K562 (cell line): ENCODE data around the gene MC2R. TPM values are rescaled to one million over a fixed set of nuclear protein-coding genes. Genes with fewer than 3 reads are reported as not detected.

Source experiments
- ATAC-seq: fragments of 200-7000 bp; cut with Tn5 transposase; 3 replicates; pipeline ENCODE4 v1.9.1; 2020; ENCODE audit warnings: moderate library complexity
- BruUV-seq: library from RNA; stranded (reverse); fragments of 400-500 nt; replicated peaks from 2 replicates; lab custom pipeline; 2021; lab: Mats Ljungman, UMichigan
- CTCF ChIA-PET: fragments of 300-600 bp; formaldehyde crosslinking; extraction: SDS; loops from one replicate; lab custom pipeline; 2021; ENCODE audit warnings: low intra/inter-chr PET ratio; lab: Yijun Ruan, JAX
- POLR2A ChIA-PET: fragments of 300-600, 350-650 bp; sonication (Branson Sonifier 250); formaldehyde crosslinking; extraction: SDS; loops from one replicate; lab custom pipeline; 2021; ENCODE audit warnings: antibody characterized with exemption, inconsistent platforms; lab: Yijun Ruan, JAX
- DNase-seq, 4 experiments: peaks; one replicate each; pipeline versions ENCODE4 v3.0.0 to v3.0.0-alpha.2; 2011 to 2018; ENCODE audit warnings: low spot score in 3 of 4, mixed read lengths in 3 of 4; ENCODE audit errors: extremely low read depth in 1 of 4
- FAIRE-seq: peaks from 2 replicates; lab custom pipeline; 2011; peaks lifted over from hg19 to GRCh38; lab: Jason Lieb, UNC
- H2AFZ ChIP-seq: 2 replicates; pipeline ENCODE4 v1.6.0; 2011; ENCODE audit warnings: low read depth, low read length, control low read depth, inconsistent platforms
- H3K27ac ChIP-seq: fragments of 200-600 bp; 3 replicates; pipeline ENCODE4 v1.8.0; 2011; ENCODE audit warnings: low read depth, mild to moderate bottlenecking, control low read depth, inconsistent platforms, low read length, moderate library complexity, mixed read lengths; ENCODE audit errors: extremely low read depth
- H3K27me3 ChIP-seq, 2 experiments: fragments of 300-600 bp in 1 of 2; 2 replicates in 1 of 2; 3 replicates in 1 of 2; pipeline versions ENCODE4 v1.6.0 to v1.8.0; 2011; ENCODE audit warnings: inconsistent platforms in 2 of 2, low read length in 2 of 2, mild to moderate bottlenecking in 1 of 2, mixed read lengths in 1 of 2, moderate library complexity in 1 of 2; ENCODE audit not compliant: control insufficient read depth in 2 of 2, insufficient read depth in 2 of 2
- H3K36me3 ChIP-seq: fragments of 300-600 bp; 3 replicates; pipeline ENCODE4 v1.8.0; 2011; ENCODE audit warnings: mild to moderate bottlenecking, low read length, inconsistent platforms; ENCODE audit not compliant: control insufficient read depth, insufficient read depth
- H3K4me1 ChIP-seq, 2 experiments: fragments of 200-600 bp in 1 of 2; replicated peaks in 1 of 2; 2 replicates in 1 of 2; 3 replicates in 1 of 2; pipeline versions ENCODE4 v1.5.1 to v1.8.0; 2011; ENCODE audit warnings: inconsistent platforms in 2 of 2, low read length in 2 of 2, mild to moderate bottlenecking in 1 of 2, mixed read lengths in 1 of 2, moderate library complexity in 1 of 2; ENCODE audit not compliant: control insufficient read depth in 2 of 2, insufficient read depth in 2 of 2
- H3K4me2 ChIP-seq: 2 replicates; pipeline ENCODE4 v1.6.1; 2011; ENCODE audit warnings: low read length, control low read depth, inconsistent platforms, mixed read lengths; ENCODE audit not compliant: insufficient read depth
- H3K4me3 ChIP-seq: fragments of 200-600 bp; sonication (generic), shearing (Covaris generic); 2 replicates; pipeline ENCODE4 v1.5.1; 2016; ENCODE audit warnings: control low read depth, inconsistent platforms
- H3K79me2 ChIP-seq: fragments of 200-600 bp; 3 replicates; pipeline ENCODE4 v1.8.0; 2011; ENCODE audit warnings: low read length, inconsistent platforms; ENCODE audit not compliant: control insufficient read depth, insufficient read depth
- H3K9ac ChIP-seq, 2 experiments: 2 replicates each; pipeline versions ENCODE4 v1.6.0 to v1.6.1; 2011; ENCODE audit warnings: low read depth in 2 of 2, low read length in 2 of 2, control low read depth in 1 of 2, inconsistent platforms in 1 of 2, mild to moderate bottlenecking in 1 of 2, mixed read lengths in 1 of 2; ENCODE audit not compliant: insufficient read depth in 1 of 2
- H3K9me1 ChIP-seq: one replicate; pipeline ENCODE4 v1.6.0; 2011; ENCODE audit warnings: inconsistent platforms, mild to moderate bottlenecking, low read length, moderate library complexity; ENCODE audit not compliant: control insufficient read depth, insufficient read depth
- H3K9me3 ChIP-seq: replicated peaks from 2 replicates; pipeline ENCODE4 v1.5.1; 2011; ENCODE audit warnings: low read depth, low read length, inconsistent platforms; ENCODE audit not compliant: control insufficient read depth, insufficient read depth
- H4K20me1 ChIP-seq: replicated peaks from 2 replicates; pipeline ENCODE4 v1.6.1; 2011; ENCODE audit warnings: low read length, inconsistent platforms, mixed read lengths; ENCODE audit not compliant: control insufficient read depth, insufficient read depth
- ATF1 ChIP-seq, 2 experiments: fragments of 450-650 bp in 1 of 2; IDR thresholded peaks; 2 replicates each; pipeline ENCODE4 v1.6.1; 2016; ENCODE audit warnings: missing compliant biosample characterization in 1 of 2, missing genetic modification characterization in 1 of 2
- CBFB ChIP-seq: sonication (generic); formaldehyde crosslinking; IDR thresholded peaks from 2 replicates; pipeline ENCODE4 v1.4.0; 2020; ENCODE audit warnings: mild to moderate bottlenecking, missing genetic modification reagents
- CSDE1 ChIP-seq, 2 experiments: fragments of 450-650 bp; IDR thresholded peaks; 2 replicates each; pipeline ENCODE4 v1.6.1; 2016; ENCODE audit warnings: mild to moderate bottlenecking in 1 of 2
- HCFC1 ChIP-seq: IDR thresholded peaks from 2 replicates; pipeline ENCODE4 v1.6.1; 2012; ENCODE audit warnings: low read depth, low read length, improper control_type of control experiment
- JUND ChIP-seq, 2 experiments: IDR thresholded peaks; 2 replicates in 1 of 2; 3 replicates in 1 of 2; pipeline ENCODE4 v1.6.1; 2011; ENCODE audit warnings: borderline replicate concordance in 2 of 2, low read depth in 2 of 2, low read length in 2 of 2, improper control_type of control experiment in 1 of 2, missing biosample characterization in 1 of 2, missing genetic modification characterization in 1 of 2, missing genetic modification reagents in 1 of 2
- L3MBTL2 ChIP-seq: fragments of 450-650 bp; IDR thresholded peaks from 2 replicates; pipeline ENCODE4 v1.6.1; 2016; ENCODE audit warnings: mild to moderate bottlenecking, moderate library complexity
- MYNN ChIP-seq, 2 experiments: sonication (generic); formaldehyde crosslinking in 1 of 2; IDR thresholded peaks; 2 replicates each; pipeline versions ENCODE4 v1.5.0 to v1.6.1; 2016 to 2020; ENCODE audit warnings: antibody characterized with exemption in 1 of 2, missing genetic modification reagents in 1 of 2
- NCOA4 ChIP-seq: fragments of 450-650 bp; IDR thresholded peaks from 2 replicates; pipeline ENCODE4 v1.6.1; 2018; ENCODE audit warnings: mild to moderate bottlenecking; ENCODE audit not compliant: partially characterized antibody
- NFIC ChIP-seq: fragments of 450-650 bp; IDR thresholded peaks from 2 replicates; pipeline ENCODE4 v1.6.1; 2017; ENCODE audit warnings: mild to moderate bottlenecking, inconsistent platforms
- NFIX ChIP-seq: fragments of 250-450 bp; sonication (Bioruptor Pico); IDR thresholded peaks from 2 replicates; pipeline ENCODE4 v1.4.0; 2020; ENCODE audit warnings: low read depth, mild to moderate bottlenecking, moderate library complexity
- RAD51 ChIP-seq: fragments of 450-650 bp; IDR thresholded peaks from 2 replicates; pipeline ENCODE4 v1.7.1; 2016; ENCODE audit warnings: low read depth, mild to moderate bottlenecking, borderline replicate concordance
- RFX7 ChIP-seq: fragments of 250-450 bp; sonication (Bioruptor Pico); IDR thresholded peaks from 2 replicates; pipeline ENCODE4 v1.5.1; 2021; ENCODE audit warnings: mild to moderate bottlenecking
- UBTF ChIP-seq, 2 experiments: IDR thresholded peaks; 2 replicates each; pipeline ENCODE4 v1.6.1; 2012; ENCODE audit warnings: improper control_type of control experiment in 2 of 2, low read depth in 2 of 2, low read length in 2 of 2, borderline replicate concordance in 1 of 2
- ZNF668 ChIP-seq: fragments of 250-450 bp; sonication (Bioruptor Pico); IDR thresholded peaks from 2 replicates; pipeline ENCODE4 v1.8.0; 2022; ENCODE audit warnings: mild to moderate bottlenecking, inconsistent platforms
- WGBS: fragments of 100-300 bp; shearing (Covaris generic); methylation state at CpG from one replicate; pipeline ENCODE4 v1.1.6; 2016; ENCODE audit warnings: low coverage, mixed read lengths; ENCODE audit not compliant: insufficient coverage; ENCODE audit errors: missing lambda C conversion rate; 5-methylcytosine and 5-hydroxymethylcytosine counted together
- in situ Hi-C: fragments of 300-500 bp; cut with MboI; formaldehyde crosslinking; loops from 4 replicates; pipeline ENCODE4 v1.15.0; 2018; ENCODE audit warnings: inconsistent platforms, mixed read lengths
- intact Hi-C: fragments of 100-400 bp; cut with micrococcal nuclease; formaldehyde crosslinking; loops from 2 replicates; pipeline ENCODE4 v1.14.2; 2022
- polyA plus RNA-seq, 8 experiments: library from polyadenylated mRNA; depleted of rRNA in 4 of 8; stranded (reverse) in 5 of 8; unstranded in 3 of 8; fragments of >200 nt; fragmentation: Nextera tagmentation in 2 of 8; fragmentation: Illumina TruSeq in 1 of 8; extraction: Ambion mirVana in 2 of 8; extraction: Trizol in 1 of 8; gene quantifications; 2 replicates each; pipeline versions ENCODE4 v1.2.1 to v1.2.3, GENCODE V29; 2011 to 2014; ENCODE audit warnings: inconsistent platforms in 1 of 8, missing spikeins in 1 of 8
- total RNA-seq, 7 experiments: library from RNA; depleted of rRNA in 6 of 7; stranded (reverse); fragments of >200 nt in 6 of 7; fragmentation: Illumina TruSeq in 2 of 7; extraction: Trizol in 2 of 7; gene quantifications; 2 replicates each; pipeline versions ENCODE4 v1.2.1 to v1.2.3, GENCODE V29; 2011 to 2021; ENCODE audit warnings: low replicate concordance in 1 of 7

The MC2R gene
- total and polyA plus RNA-seq, 9 of the 15 experiments (the other 6 are each of a cell fraction or from before 2014, with no cell fraction given) = not detected

- H3K4me1 ChIP-seq = no peaks in the 10 kb centered on the region
- CTCF ChIA-PET = no interaction called here
- in situ Hi-C loops = no loop called here
- no peaks in the 10 kb centered on the region for H4K20me1 ChIP-seq
- no peak for ATAC-seq
- no peak for TF ChIP-seq ZNF668 (CRISPR knock-in tag)
- no peak for TF ChIP-seq JUND (IDR thresholded peaks at IDR 0.05; ENCODE audit: borderline replicate concordance, low read depth, low read length)
- TF ChIP-seq JUND (tag; IDR thresholded peaks at IDR 0.05; ENCODE audit: borderline replicate concordance, low read depth, low read length) = no peak
- no peak for TF ChIP-seq ATF1 (CRISPR knock-in tag; IDR thresholded peaks at IDR 0.05)
- no peak for TF ChIP-seq ATF1 (tag; IDR thresholded peaks at IDR 0.05)
- no peak for TF ChIP-seq RAD51
- TF ChIP-seq, all 486 proteins: peak for 0
- Histone ChIP-seq H3K27ac (no peak overlapping the region), H3K27me3 (no peaks in the 10 kb centered on the region), H2AFZ (no peak overlapping the region), H3K9me1 (no peaks in the 10 kb centered on the region), H3K4me2 (no peak overlapping the region), H3K9me3 (no peaks in the 10 kb centered on the region), H3K4me3 (no peak overlapping the region), H3K79me2 (no peaks in the 10 kb centered on the region), H3K9ac (no peak overlapping the region), H3K36me3 (no peaks in the 10 kb centered on the region)
- 0% methylated on average over 10 of the region's 10 CpGs for WGBS
- intact Hi-C loops = no loop called here
- no peak for DNase-seq
- BruUV-seq = no TSS peak
- FAIRE-seq = no peak
- POLR2A ChIA-PET = no interaction called here
Observed at GRCh38 chr18:13932285-13933025, 17.1 kb upstream of the MC2R start.

DNA sequence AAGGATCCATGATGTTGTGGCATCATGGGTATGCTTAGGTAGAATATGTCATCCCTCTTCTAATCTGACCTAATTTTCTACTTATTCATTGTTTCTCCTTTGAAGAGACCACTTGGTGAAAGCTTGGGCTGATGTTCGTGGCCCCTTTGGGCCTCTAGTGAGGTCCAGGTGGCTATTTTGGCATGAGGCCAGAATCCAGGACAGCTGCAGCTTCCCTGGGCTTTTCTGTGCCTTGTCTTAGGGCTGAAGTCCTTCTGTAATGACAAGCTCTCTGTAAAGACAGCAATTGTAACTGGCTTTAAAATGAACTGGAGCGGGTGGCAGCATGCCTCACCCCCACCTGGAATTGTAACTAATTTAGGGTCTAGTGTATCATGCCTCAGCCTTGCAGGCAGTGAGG is 15.6 kb upstream of the MC2R start:
- BruUV-seq = no TSS peak
- ATAC-seq = no peak
- no peak for TF ChIP-seq L3MBTL2
- TF ChIP-seq RFX7 (CRISPR knock-in tag) = no peak
- TF ChIP-seq NCOA4 = no peak
- peak; percentile 65 for TF ChIP-seq NFIC
- TF ChIP-seq CSDE1 (IDR thresholded peaks at IDR 0.05) = no peak
- TF ChIP-seq MYNN (IDR thresholded peaks at IDR 0.05) = no peak
- no peak for TF ChIP-seq MYNN (CRISPR knock-in tag; IDR thresholded peaks at IDR 0.05)
- TF ChIP-seq NFIX (CRISPR knock-in tag) = 0 out of 2 replicates have a peak, but pooled peaks have one; percentile 38
- no peak for TF ChIP-seq HCFC1
- TF ChIP-seq CBFB (CRISPR knock-in tag) = no peak
- TF ChIP-seq UBTF (IDR thresholded peaks at IDR 0.05; ENCODE audit: borderline replicate concordance in 1 of 2, low read depth in 2 of 2, low read length in 2 of 2) = no peak
- POLR2A ChIA-PET = no interaction called here
- Histone ChIP-seq H4K20me1 (no peaks in the 10 kb centered on the region), H3K4me2 (no peak overlapping the region), H3K27me3 (no peaks in the 10 kb centered on the region), H3K4me1 (no peaks in the 10 kb centered on the region), H3K36me3 (no peaks in the 10 kb centered on the region), H2AFZ (no peak overlapping the region), H3K79me2 (no peaks in the 10 kb centered on the region), H3K9ac (no peak overlapping the region), H3K9me1 (no peaks in the 10 kb centered on the region), H3K4me3 (no peak overlapping the region), H3K27ac (no peak overlapping the region), H3K9me3 (no peaks in the 10 kb centered on the region)
- intact Hi-C loops (no loop called here), in situ Hi-C loops (no loop called here)
- CTCF ChIA-PET = no interaction called here
- no peak for DNase-seq
- WGBS = 3% methylated on average over 2 of the region's 2 CpGs
- no peak for FAIRE-seq
